ENCODE measurements around the gene TBX19.

TBX19 gene

GRCh38 chr1:168281603-168282325, 1.1 kb downstream of the TBX19 start:
- no peak for DNase-seq (ENCODE audit: low spot score)

GRCh38 chr1:168285521-168285790, 4.8 kb downstream of the TBX19 start:
- DNase-seq (ENCODE audit: low spot score) = no peak

- no peak for DNase-seq (ENCODE audit: low spot score)
Observed at GRCh38 chr1:168285971-168286927, 5.6 kb downstream of the TBX19 start.

GRCh38 chr1:168287237-168287664, 6.6 kb downstream of the TBX19 start:
- no peak for DNase-seq (ENCODE audit: low spot score)

GRCh38 chr1:168288311-168289052, 7.8 kb downstream of the TBX19 start:
- no peak for DNase-seq (ENCODE audit: low spot score)

GRCh38 chr1:168291222-168291837, 10.7 kb downstream of the TBX19 start:
- no peak for DNase-seq (ENCODE audit: low spot score)

GRCh38 chr1:168293356-168293755, 12.7 kb downstream of the TBX19 start:
- DNase-seq (ENCODE audit: low spot score) = no peak

GRCh38 chr1:168295411-168296114, 14.9 kb downstream of the TBX19 start:
- no peak for DNase-seq (ENCODE audit: low spot score)

- no peak for DNase-seq (ENCODE audit: low spot score)
Observed at GRCh38 chr1:168297019-168297730, 16.5 kb downstream of the TBX19 start.

GRCh38 chr1:168298446-168298845, 17.8 kb downstream of the TBX19 start:
- no peak for DNase-seq (ENCODE audit: low spot score)

- DNase-seq (ENCODE audit: low spot score) = no peak
Observed at GRCh38 chr1:168300626-168301025, 19.9 kb downstream of the TBX19 start.

- no peak for DNase-seq (ENCODE audit: low spot score)
Observed at GRCh38 chr1:168301664-168302320, 21.1 kb downstream of the TBX19 start.

- no peak for DNase-seq (ENCODE audit: low spot score)
Observed at GRCh38 chr1:168303716-168304540, 23.3 kb downstream of the TBX19 start.

- no peak for DNase-seq (ENCODE audit: low spot score)
Observed at GRCh38 chr1:168304865-168305264, 24.2 kb downstream of the TBX19 start.

GRCh38 chr1:168312718-168313604, 32.3 kb downstream of the TBX19 start:
- DNase-seq (ENCODE audit: low spot score) = no peak

- no peak for DNase-seq (ENCODE audit: low spot score)
Observed at GRCh38 chr1:168316142-168316541, 35.5 kb downstream of the TBX19 start.

- DNase-seq (ENCODE audit: low spot score) = no peak
Observed at GRCh38 chr1:168317309-168317708, 36.6 kb downstream of the TBX19 start.

GRCh38 chr1:168319691-168320090, 39.0 kb downstream of the TBX19 start:
- DNase-seq (ENCODE audit: low spot score) = no peak
